ENCODE data around the gene NR2C1.

DNA sequence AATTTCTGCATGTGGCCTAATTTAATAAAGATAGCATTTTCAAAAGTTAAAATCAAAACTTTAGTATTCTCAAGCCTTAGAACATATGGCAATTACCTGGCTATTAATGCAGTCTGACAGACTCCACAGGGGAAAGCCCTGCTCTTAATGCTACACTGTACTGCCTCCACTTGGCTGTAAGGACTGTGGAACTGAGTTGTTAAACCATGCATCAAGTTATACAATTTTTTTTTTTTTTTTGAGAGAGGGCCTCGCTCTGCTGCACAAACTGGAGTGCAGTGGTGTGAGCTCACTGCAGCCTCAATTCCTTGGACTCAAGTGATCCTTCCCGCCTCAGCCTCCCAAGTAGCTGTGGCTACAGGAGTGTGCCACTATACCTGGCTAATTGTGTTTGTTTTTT, 50.9 kb downstream of the NR2C1 start:
- TF ChIP-seq, protein P1, sequence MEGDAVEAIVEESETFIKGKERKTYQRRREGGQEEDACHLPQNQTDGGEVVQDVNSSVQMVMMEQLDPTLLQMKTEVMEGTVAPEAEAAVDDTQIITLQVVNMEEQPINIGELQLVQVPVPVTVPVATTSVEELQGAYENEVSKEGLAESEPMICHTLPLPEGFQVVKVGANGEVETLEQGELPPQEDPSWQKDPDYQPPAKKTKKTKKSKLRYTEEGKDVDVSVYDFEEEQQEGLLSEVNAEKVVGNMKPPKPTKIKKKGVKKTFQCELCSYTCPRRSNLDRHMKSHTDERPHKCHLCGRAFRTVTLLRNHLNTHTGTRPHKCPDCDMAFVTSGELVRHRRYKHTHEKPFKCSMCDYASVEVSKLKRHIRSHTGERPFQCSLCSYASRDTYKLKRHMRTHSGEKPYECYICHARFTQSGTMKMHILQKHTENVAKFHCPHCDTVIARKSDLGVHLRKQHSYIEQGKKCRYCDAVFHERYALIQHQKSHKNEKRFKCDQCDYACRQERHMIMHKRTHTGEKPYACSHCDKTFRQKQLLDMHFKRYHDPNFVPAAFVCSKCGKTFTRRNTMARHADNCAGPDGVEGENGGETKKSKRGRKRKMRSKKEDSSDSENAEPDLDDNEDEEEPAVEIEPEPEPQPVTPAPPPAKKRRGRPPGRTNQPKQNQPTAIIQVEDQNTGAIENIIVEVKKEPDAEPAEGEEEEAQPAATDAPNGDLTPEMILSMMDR (IDR thresholded peaks at IDR 0.05), result no peak
- no peak for TF ChIP-seq EZH2 (IDR thresholded peaks at IDR 0.05; ENCODE audit: borderline replicate concordance, insufficient read depth, low read depth, low read length, poor library complexity, severe bottlenecking)
